K562 (cell line): Measurements from ENCODE around the gene CDCP2. TPM values are rescaled to one million over a fixed set of nuclear protein-coding genes. Genes with fewer than 3 reads are reported as not detected.

Source experiments
- BRCA1 ChIP-seq, 2 experiments: fragments of 450-650 bp in 1 of 2; sonication (generic) in 1 of 2; formaldehyde crosslinking in 1 of 2; IDR thresholded peaks; 2 replicates each; pipeline versions ENCODE4 v1.5.0 to v1.6.1; 2017 to 2020; ENCODE audit warnings: mild to moderate bottlenecking in 1 of 2, missing genetic modification reagents in 1 of 2
- BRD4 ChIP-seq: fragments of 200-600 bp; sonication (generic); IDR thresholded peaks from 2 replicates; pipeline ENCODE4 v1.6.1; 2017; ENCODE audit warnings: inconsistent platforms
- DNMT1 ChIP-seq: fragments of 450-650 bp; IDR thresholded peaks from 2 replicates; pipeline ENCODE4 v1.6.1; 2016; ENCODE audit warnings: antibody characterized with exemption, mild to moderate bottlenecking
- FUS ChIP-seq: fragments of 200-400 bp; formaldehyde crosslinking; optimal IDR thresholded peaks from 2 replicates; pipeline ENCODE3; 2017; ENCODE audit warnings: low read depth, low read length
- GMEB1 ChIP-seq: fragments of 250-450 bp; sonication (Bioruptor Pico); IDR thresholded peaks from 2 replicates; pipeline ENCODE4 v1.4.0; 2020; ENCODE audit warnings: mild to moderate bottlenecking
- GTF2E2 ChIP-seq: fragments of 200-800 bp; sonication (Bioruptor generic); IDR thresholded peaks from 2 replicates; pipeline ENCODE4 v1.6.1; 2016; ENCODE audit warnings: missing genetic modification characterization, missing compliant biosample characterization
- HDAC6 ChIP-seq: IDR thresholded peaks from 2 replicates; pipeline ENCODE4 v1.6.1; 2012; ENCODE audit warnings: low read depth, mild to moderate bottlenecking, control low read depth, inconsistent platforms, low read length, moderate library complexity
- L3MBTL2 ChIP-seq: fragments of 450-650 bp; IDR thresholded peaks from 2 replicates; pipeline ENCODE4 v1.6.1; 2016; ENCODE audit warnings: mild to moderate bottlenecking, moderate library complexity
- MTA1 ChIP-seq: fragments of 450-650 bp; IDR thresholded peaks from 2 replicates; pipeline ENCODE4 v1.6.1; 2017; ENCODE audit warnings: borderline replicate concordance
- PHF8 ChIP-seq: fragments of 200-600 bp; sonication (generic); IDR thresholded peaks from 2 replicates; pipeline ENCODE4 v1.6.1; 2012; ENCODE audit warnings: mixed run types, mild to moderate bottlenecking, inconsistent platforms, low read length, moderate library complexity, borderline replicate concordance
- PREB ChIP-seq: sonication (generic); formaldehyde crosslinking; IDR thresholded peaks from 2 replicates; pipeline ENCODE4 v1.8.1; 2023; ENCODE audit warnings: mild to moderate bottlenecking, missing genetic modification reagents
- PTRF ChIP-seq: fragments of 450-650 bp; IDR thresholded peaks from 2 replicates; pipeline ENCODE4 v1.6.1; 2016; ENCODE audit warnings: mild to moderate bottlenecking, missing genetic modification characterization, missing compliant biosample characterization
- RBM39 ChIP-seq: fragments of 200-400 bp; formaldehyde crosslinking; optimal IDR thresholded peaks from 2 replicates; pipeline ENCODE3; 2018; ENCODE audit warnings: low read depth, low read length
- SRSF1 ChIP-seq: fragments of 200-400 bp; formaldehyde crosslinking; IDR thresholded peaks from 2 replicates; pipeline ENCODE4 v1.6.1; 2017; ENCODE audit warnings: mild to moderate bottlenecking, low read depth, low read length, moderate library complexity
- TFAP4 ChIP-seq: sonication (generic); formaldehyde crosslinking; IDR thresholded peaks from 2 replicates; pipeline ENCODE4 v1.8.0; 2022; ENCODE audit warnings: missing genetic modification reagents, mild to moderate bottlenecking, moderate library complexity, borderline replicate concordance
- UBTF ChIP-seq, 2 experiments: IDR thresholded peaks; 2 replicates each; pipeline ENCODE4 v1.6.1; 2012; ENCODE audit warnings: improper control_type of control experiment in 2 of 2, low read depth in 2 of 2, low read length in 2 of 2, borderline replicate concordance in 1 of 2
- ZMIZ1 ChIP-seq, 2 experiments: fragments of 150-350 bp in 1 of 2; IDR thresholded peaks; 2 replicates each; pipeline ENCODE4 v1.6.1; 2012 to 2016; ENCODE audit warnings: low read depth in 2 of 2, low read length in 2 of 2, mild to moderate bottlenecking in 1 of 2, moderate library complexity in 1 of 2
- ZNF143 ChIP-seq: sonication (generic); formaldehyde crosslinking; IDR thresholded peaks from 2 replicates; pipeline ENCODE4 v1.9.0; 2022; ENCODE audit warnings: mild to moderate bottlenecking, missing genetic modification reagents
- polyA plus RNA-seq, 8 experiments: library from polyadenylated mRNA; depleted of rRNA in 4 of 8; stranded (reverse) in 5 of 8; unstranded in 3 of 8; fragments of >200 nt; fragmentation: Nextera tagmentation in 2 of 8; fragmentation: Illumina TruSeq in 1 of 8; extraction: Ambion mirVana in 2 of 8; extraction: Trizol in 1 of 8; gene quantifications; 2 replicates each; pipeline versions ENCODE4 v1.2.1 to v1.2.3, GENCODE V29; 2011 to 2014; ENCODE audit warnings: inconsistent platforms in 1 of 8, missing spikeins in 1 of 8
- total RNA-seq, 7 experiments: library from RNA; depleted of rRNA in 6 of 7; stranded (reverse); fragments of >200 nt in 6 of 7; fragmentation: Illumina TruSeq in 2 of 7; extraction: Trizol in 2 of 7; gene quantifications; 2 replicates each; pipeline versions ENCODE4 v1.2.1 to v1.2.3, GENCODE V29; 2011 to 2021; ENCODE audit warnings: low replicate concordance in 1 of 7

CDCP2 gene
- total and polyA plus RNA-seq, 9 of the 15 experiments (the other 6 are each of a cell fraction or from before 2014, with no cell fraction given): not detected

GRCh38 chr1:54121482-54122134 is 31.2 kb downstream of the CDCP2 start (continued):
- TF ChIP-seq ZMIZ1 (IDR thresholded peaks at IDR 0.05; ENCODE audit: low read depth in 2 of 2, low read length in 2 of 2) (peak in 1 of 2 experiments; percentile 53; a peak in 1 of 4 replicates), TFAP4 (CRISPR knock-in tag) (peak; percentile 23; the same call in 1 of the 2 replicates), FUS (no peak), PHF8 (peak; percentile 32; the same call in 1 of the 2 replicates), BRD4 (no peak), RBM39 (no peak), GTF2E2 (no peak), L3MBTL2 (no peak), SRSF1 (no peak), PTRF (tag) (no peak), BRCA1 (IDR thresholded peaks at IDR 0.05) (no peak), BRCA1 (CRISPR knock-in tag; IDR thresholded peaks at IDR 0.05) (no peak), UBTF (IDR thresholded peaks at IDR 0.05; ENCODE audit: borderline replicate concordance in 1 of 2, low read depth in 2 of 2, low read length in 2 of 2) (0 out of 4 replicates have a peak, but pooled peaks have one; percentile 35 to 66), PREB (CRISPR knock-in tag) (no peak), MTA1 (no peak), DNMT1 (no peak), ZNF143 (CRISPR knock-in tag) (no peak), GMEB1 (no peak), HDAC6 (no peak)
